Non-pigmented ciliary epithelial cell (primary cell): Measurements from ENCODE around the gene FGF18.
"Not testable (repeated sequence)": the region's sequence is repeated elsewhere in the genome, so short reads cannot be mapped to it uniquely, and the experiment has no call there.

Experiments used
- DNase-seq: peaks from one replicate; pipeline ENCODE4 v3.0.0-alpha.2; 2010; ENCODE audit warnings: low read depth

The FGF18 gene

GRCh38 chr5:171418982-171419687 lies at the start of gene FGF18:
TSS of gene FGF18 (plus strand) at chr5:171419647. CDS start at chr5:171420200, 553 bp downstream.
- DNase-seq, result no peak

- no peak for DNase-seq
These were observed 49.5 kb upstream of the FGF18 start for GRCh38 chr5:171369898-171370297.

- not testable (repeated sequence) for DNase-seq
These were observed 48.6 kb upstream of the FGF18 start for GRCh38 chr5:171370881-171371280.

GRCh38 chr5:171371326-171371725 lies 48.1 kb upstream of the FGF18 start:
- no peak for DNase-seq

DNA sequence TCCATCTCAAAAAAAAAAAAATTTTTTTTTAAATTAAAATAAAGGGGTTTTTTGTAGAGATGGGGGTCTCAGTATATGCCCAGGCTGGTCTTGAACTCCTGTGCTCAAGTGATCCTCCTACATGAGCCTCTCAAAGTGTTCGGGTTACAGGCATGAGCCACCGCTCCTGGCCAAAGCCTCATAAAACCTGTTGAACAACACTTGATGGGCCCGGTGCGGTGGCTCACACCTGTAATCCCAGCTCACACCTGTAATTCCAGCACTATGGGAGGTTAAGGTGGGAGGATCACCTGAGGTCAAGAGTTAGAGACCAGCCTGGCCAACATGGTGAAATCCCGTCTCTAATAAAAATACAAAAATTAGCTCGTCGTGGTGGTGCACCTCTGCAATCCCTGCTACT lies 39.5 kb upstream of the FGF18 start:
- DNase-seq, result no peak

DNA sequence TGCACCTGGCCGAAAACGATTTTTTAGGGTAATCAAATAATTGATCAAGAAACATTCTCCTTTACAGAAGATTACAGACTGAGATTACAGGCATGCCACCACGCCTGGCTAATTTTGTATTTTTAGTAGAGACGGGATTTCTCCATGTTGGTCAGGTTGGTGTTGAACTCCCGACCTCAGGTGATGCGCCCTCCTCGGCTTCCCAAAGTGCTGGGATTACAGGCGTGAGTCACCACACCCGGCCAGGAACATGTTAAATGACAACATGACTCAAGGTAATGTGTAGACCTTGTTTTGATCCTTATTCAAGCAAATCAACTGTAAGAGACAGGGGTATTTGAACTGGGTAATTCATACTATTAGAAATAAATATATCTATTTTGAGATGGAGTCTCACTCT lies 35.0 kb upstream of the FGF18 start:
- not testable (repeated sequence) for DNase-seq

DNA sequence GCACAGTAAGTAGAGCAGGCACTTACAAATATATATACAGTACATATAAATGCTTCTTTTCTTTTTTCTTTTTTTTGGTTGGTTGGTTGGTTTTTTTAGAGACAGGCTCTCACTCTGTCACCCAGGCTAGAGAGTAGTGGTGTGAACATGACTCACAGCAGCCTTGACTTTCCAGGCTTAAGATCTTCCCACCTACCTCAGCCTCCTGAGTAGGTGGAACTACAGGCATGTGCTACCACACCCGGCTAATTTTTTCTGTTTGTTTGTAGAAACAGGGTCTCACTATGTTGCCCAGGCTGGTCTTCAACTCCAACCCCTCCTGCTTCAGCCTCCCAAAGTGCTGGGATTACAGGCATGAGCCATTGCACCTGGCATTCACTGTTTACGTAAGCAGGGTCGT lies 34.4 kb upstream of the FGF18 start:
- DNase-seq, result not testable (repeated sequence)

DNA sequence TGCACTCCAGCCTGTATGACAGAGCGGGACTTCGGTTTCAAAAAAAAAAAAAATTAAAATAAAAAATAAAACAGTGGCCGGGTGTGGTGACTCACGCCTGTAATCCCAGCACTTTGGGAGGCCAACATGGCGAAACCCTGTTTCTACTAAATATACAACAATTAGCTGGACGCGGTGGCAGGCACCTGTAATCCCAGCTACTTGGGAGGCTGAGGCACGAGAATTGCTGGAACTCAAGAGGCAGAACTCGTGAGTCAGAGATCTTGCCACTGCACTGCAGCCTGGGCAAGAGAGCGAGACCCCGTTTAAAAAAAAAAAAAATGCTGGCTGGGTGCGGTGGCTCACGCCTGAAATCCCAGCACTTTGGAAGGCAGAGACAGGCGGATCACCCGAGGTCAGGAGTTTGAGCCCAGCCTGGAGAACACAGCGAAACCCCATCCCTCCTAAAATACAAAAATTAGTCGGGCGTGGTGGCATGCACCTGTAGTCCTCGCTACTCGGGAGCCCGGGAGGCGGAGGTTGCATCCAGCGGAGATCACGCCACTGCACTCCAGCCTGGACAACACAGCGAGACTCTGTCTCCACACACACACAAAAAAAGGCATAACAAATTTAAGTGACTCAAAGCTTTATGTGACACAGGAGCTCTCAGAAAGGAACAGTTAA lies 33.3 kb upstream of the FGF18 start:
- no peak for DNase-seq

- DNase-seq, result no peak
These were observed 32.5 kb upstream of the FGF18 start for GRCh38 chr5:171386861-171387344.

- peak; percentile 93 for DNase-seq
These were observed 32.0 kb upstream of the FGF18 start, which contains the start of gene NPM1 for GRCh38 chr5:171387345-171387969. TSS of gene NPM1 (plus strand) at chr5:171387849. CDS start at chr5:171387949, 100 bp downstream.

DNA sequence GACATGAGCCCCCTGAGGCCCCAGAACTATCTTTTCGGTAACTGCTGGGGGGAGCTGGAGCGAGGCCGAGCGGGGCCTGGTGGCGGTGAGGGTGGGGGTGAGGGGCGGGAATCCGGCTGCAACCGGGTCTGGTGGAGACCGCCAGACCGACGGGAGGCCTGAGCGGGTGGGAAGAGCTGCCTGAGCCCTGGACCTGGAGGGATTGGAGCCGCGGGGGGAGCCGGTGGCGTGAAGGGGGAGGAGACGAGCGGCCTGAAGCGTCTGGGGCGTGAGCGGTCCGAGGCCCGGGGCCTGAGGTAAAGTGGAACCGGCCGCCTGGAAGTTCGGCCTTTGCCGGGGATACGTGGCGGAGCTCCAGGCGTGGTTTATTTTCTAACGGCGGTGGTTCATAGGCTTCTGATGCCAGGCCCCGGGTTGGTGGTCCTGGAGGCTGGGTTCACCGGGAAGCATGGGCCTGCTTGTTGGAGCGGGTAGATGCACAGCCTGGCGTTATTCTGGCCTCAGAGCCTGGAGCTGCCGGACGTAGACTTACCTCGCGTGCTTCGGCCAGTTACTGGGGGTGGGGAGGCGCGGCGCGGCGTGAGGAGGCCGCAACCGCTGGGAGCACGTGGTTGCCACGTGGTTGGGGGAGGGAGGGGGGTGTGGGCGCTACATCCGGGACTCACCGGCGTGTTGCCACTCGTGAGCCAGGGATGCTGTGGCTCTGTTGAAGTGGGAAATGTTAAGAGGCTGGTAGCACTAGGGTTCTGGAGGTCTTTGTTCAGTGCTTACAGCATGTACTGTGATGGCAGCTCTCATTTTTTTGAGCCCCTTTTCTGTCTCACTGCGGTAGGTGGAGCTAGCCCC lies 31.3 kb upstream of the FGF18 start:
- DNase-seq, result no peak

- DNase-seq, result no peak
These were observed 30.7 kb upstream of the FGF18 start for GRCh38 chr5:171388816-171389168.

- no peak for DNase-seq
These were observed 28.4 kb upstream of the FGF18 start for GRCh38 chr5:171390883-171391677.

GRCh38 chr5:171391996-171392577 lies 27.4 kb upstream of the FGF18 start:
- DNase-seq, result no peak

DNA sequence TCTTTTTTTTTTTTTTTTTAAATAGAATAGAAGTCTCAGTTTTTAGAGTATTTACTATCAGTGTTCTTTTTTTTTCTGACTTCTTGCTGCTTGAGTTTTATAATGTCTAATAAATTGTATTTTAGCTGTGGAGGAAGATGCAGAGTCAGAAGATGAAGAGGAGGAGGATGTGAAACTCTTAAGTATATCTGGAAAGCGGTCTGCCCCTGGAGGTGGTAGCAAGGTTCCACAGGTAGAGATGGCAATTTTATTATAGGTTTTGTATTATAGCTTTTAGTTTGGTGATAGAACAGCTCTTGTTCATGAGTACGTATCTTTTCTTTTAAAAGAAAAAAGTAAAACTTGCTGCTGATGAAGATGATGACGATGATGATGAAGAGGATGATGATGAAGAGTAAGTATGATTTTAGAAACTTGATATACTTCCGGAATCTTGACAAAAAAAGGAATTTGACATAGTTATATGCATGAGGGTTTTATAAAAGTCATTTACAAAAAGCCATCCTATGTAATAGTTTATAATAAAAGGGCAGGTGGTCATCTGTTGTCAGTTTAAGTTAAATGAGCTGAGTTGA lies 26.8 kb upstream of the FGF18 start:
- no peak for DNase-seq

GRCh38 chr5:171395042-171395441 lies 24.4 kb upstream of the FGF18 start:
- no peak for DNase-seq

- not testable (repeated sequence) for DNase-seq
These were observed 22.9 kb upstream of the FGF18 start for GRCh38 chr5:171396583-171396982.

GRCh38 chr5:171397190-171397589 lies 22.3 kb upstream of the FGF18 start:
- no peak for DNase-seq

DNA sequence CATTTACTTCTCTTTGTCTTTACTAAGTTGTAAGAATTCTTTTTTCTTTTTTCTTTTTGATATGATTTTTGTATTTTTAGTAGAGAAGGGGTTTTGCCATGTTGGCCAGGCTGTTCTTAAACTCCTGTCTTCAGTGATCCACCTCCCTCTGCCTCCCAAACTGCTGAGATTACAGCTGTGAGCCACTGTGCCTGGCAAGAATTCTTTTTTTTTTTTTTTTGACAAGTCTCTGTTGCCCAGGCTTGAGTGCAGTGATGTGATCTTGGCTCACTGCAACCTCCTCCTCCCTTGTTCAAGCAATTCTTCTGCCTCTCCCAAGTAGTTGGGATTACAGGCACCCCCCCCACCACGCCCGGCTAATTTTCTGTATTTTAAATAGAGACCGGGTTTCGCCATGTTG lies 21.8 kb upstream of the FGF18 start:
- DNase-seq, result no peak

DNA sequence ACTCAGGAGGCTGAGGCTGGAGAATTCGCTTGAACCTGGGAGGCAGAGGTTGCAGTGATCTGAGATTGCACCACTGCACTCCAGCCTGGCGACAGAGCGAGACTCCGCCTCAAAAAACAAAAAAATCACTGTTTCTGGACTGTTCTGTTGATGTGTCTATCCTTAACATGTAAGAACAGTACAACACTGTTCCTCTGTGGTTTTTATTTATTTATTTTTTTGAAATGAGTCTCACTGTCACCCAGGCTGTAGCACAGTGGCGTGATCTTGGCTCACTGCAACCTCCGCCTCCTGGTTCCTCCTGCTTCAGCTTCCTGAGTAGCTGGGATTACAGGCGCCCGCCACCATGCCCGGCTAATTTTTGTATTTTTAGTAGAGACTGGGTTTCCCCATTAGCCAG lies 20.8 kb upstream of the FGF18 start:
- DNase-seq, result not testable (repeated sequence)

DNA sequence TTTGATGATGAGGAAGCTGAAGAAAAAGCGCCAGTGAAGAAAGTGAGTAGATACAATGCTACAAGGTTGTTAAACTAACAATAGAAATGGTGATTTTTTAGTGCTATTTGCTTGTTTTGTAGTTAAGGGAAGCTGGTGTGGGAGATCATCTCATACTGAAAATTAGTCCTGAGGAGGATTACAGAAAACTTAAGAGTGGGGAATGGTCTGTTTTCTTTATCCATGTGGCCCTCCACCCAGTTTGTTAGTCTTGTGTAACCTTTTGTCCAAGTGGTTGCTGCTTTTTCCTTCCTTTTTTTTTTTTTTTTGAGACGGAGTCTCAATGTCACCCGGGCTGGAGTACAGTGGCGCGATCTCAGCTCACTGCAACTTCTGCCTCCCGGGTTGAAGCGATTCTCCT lies 19.3 kb upstream of the FGF18 start:
- no peak for DNase-seq
